ENCODE results near the gene SORBS1. TPM values are rescaled to one million over a fixed set of nuclear protein-coding genes. Genes with fewer than 3 reads are reported as not detected.

Gene SORBS1
- total and polyA plus RNA-seq, 4 donors = 33.2 to 71.3 (median 44.1) TPM

DNA sequence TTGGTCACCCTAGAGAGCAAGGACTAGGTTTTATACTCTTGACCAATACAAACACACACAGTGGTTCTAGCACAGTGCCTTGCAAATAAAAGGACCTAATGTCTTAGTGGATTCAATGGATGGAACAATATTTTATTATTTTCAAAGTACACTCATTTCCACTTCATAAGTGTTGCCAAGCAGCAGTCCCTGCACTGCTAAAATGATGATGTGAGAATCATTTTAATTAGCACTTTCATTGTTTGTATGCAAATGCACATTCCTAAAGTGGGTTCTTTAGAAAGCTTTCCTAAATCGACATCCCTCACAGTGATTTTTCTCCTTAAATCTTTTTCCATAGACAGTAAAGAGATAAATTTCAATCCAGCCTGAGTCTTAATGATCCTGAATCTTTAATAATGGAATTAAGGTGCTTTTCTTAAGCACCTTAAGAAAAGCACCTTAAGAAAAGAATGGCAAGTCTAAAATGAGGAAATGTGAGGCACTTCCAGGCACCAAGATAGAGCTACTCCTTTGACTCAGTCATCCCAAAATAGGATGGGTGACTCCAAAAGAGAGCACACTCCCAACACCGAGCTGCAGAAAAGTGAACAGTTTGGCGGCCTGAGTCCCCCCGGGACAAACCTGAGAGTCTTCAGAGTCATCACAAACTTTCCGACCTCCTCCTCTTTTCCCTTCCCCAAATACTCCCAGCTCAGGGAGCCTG, 84.5 kb downstream of the SORBS1 start:
- TF ChIP-seq JUND (IDR thresholded peaks at IDR 0.05) (no peak), FOXA1 (IDR thresholded peaks at IDR 0.05) (no peak), HNF4A (conservative IDR thresholded peaks at IDR 0.05) (no peak), RAD21 (IDR thresholded peaks at IDR 0.05) (no peak), NR2F2 (IDR thresholded peaks at IDR 0.05) (no peak), FOXA2 (IDR thresholded peaks at IDR 0.05) (no peak), YY1 (IDR thresholded peaks at IDR 0.05) (no peak), EGR1 (IDR thresholded peaks at IDR 0.05; ENCODE audit: low read depth in 2 of 2) (no peak), HNF4G (IDR thresholded peaks at IDR 0.05) (no peak), GABPA (IDR thresholded peaks at IDR 0.05 in 1 of 2, conservative IDR thresholded peaks at IDR 0.05 in 1 of 2) (no peak)
- TF ChIP-seq, protein P1, sequence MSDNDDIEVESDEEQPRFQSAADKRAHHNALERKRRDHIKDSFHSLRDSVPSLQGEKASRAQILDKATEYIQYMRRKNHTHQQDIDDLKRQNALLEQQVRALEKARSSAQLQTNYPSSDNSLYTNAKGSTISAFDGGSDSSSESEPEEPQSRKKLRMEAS (IDR thresholded peaks at IDR 0.05) = no peak
- TF ChIP-seq, protein P2, sequence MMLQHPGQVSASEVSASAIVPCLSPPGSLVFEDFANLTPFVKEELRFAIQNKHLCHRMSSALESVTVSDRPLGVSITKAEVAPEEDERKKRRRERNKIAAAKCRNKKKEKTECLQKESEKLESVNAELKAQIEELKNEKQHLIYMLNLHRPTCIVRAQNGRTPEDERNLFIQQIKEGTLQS (IDR thresholded peaks at IDR 0.05) = no peak
- H3K4me1 ChIP-seq (ENCODE audit: control insufficient read depth in 4 of 4, insufficient read depth in 4 of 4, low read length in 3 of 4) = peaks cover 14 to 88% (median 67%) of the 10 kb centered on the region in 4 donors

GRCh38 chr10:95475827-95476468, 85.2 kb downstream of the SORBS1 start:
- H3K36me3 ChIP-seq (ENCODE audit: control insufficient read depth in 4 of 4, insufficient read depth in 3 of 4, low read depth in 1 of 4, low read length in 3 of 4) = no peaks in the 10 kb centered on the region
- TF ChIP-seq YY1 (IDR thresholded peaks at IDR 0.05) (peak; percentile 89), NR2F2 (IDR thresholded peaks at IDR 0.05) (peak; percentile 57), GABPA (IDR thresholded peaks at IDR 0.05 in 1 of 2, conservative IDR thresholded peaks at IDR 0.05 in 1 of 2) (no peak), FOXA1 (IDR thresholded peaks at IDR 0.05) (peak; percentile 59), EGR1 (IDR thresholded peaks at IDR 0.05; ENCODE audit: low read depth in 2 of 2) (peak in 1 of 2 donors; percentile 58), HNF4A (conservative IDR thresholded peaks at IDR 0.05) (peak; percentile 97 to 98), TAF1 (conservative IDR thresholded peaks at IDR 0.05) (peak; percentile 22), FOXA2 (IDR thresholded peaks at IDR 0.05) (peak; percentile 70), SP1 (IDR thresholded peaks at IDR 0.05) (peak; percentile 98), JUND (IDR thresholded peaks at IDR 0.05) (peak; percentile 71 to 91), RAD21 (IDR thresholded peaks at IDR 0.05) (peak; percentile 65 to 72), CTCF (IDR thresholded peaks at IDR 0.05; ENCODE audit: low read depth, low read length, missing input control) (no peak), RXRA (IDR thresholded peaks at IDR 0.05) (peak; percentile 87 to 92), HNF4G (IDR thresholded peaks at IDR 0.05) (peak; percentile 98)
- TF ChIP-seq, protein P2 (IDR thresholded peaks at IDR 0.05) = peak; percentile 76
- TF ChIP-seq, protein P3, sequence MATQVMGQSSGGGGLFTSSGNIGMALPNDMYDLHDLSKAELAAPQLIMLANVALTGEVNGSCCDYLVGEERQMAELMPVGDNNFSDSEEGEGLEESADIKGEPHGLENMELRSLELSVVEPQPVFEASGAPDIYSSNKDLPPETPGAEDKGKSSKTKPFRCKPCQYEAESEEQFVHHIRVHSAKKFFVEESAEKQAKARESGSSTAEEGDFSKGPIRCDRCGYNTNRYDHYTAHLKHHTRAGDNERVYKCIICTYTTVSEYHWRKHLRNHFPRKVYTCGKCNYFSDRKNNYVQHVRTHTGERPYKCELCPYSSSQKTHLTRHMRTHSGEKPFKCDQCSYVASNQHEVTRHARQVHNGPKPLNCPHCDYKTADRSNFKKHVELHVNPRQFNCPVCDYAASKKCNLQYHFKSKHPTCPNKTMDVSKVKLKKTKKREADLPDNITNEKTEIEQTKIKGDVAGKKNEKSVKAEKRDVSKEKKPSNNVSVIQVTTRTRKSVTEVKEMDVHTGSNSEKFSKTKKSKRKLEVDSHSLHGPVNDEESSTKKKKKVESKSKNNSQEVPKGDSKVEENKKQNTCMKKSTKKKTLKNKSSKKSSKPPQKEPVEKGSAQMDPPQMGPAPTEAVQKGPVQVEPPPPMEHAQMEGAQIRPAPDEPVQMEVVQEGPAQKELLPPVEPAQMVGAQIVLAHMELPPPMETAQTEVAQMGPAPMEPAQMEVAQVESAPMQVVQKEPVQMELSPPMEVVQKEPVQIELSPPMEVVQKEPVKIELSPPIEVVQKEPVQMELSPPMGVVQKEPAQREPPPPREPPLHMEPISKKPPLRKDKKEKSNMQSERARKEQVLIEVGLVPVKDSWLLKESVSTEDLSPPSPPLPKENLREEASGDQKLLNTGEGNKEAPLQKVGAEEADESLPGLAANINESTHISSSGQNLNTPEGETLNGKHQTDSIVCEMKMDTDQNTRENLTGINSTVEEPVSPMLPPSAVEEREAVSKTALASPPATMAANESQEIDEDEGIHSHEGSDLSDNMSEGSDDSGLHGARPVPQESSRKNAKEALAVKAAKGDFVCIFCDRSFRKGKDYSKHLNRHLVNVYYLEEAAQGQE (IDR thresholded peaks at IDR 0.05) = peak; percentile 71
- TF ChIP-seq, protein P4, sequence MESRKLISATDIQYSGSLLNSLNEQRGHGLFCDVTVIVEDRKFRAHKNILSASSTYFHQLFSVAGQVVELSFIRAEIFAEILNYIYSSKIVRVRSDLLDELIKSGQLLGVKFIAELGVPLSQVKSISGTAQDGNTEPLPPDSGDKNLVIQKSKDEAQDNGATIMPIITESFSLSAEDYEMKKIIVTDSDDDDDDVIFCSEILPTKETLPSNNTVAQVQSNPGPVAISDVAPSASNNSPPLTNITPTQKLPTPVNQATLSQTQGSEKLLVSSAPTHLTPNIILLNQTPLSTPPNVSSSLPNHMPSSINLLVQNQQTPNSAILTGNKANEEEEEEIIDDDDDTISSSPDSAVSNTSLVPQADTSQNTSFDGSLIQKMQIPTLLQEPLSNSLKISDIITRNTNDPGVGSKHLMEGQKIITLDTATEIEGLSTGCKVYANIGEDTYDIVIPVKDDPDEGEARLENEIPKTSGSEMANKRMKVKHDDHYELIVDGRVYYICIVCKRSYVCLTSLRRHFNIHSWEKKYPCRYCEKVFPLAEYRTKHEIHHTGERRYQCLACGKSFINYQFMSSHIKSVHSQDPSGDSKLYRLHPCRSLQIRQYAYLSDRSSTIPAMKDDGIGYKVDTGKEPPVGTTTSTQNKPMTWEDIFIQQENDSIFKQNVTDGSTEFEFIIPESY (IDR thresholded peaks at IDR 0.05) = peak; percentile 90
- TF ChIP-seq, protein P1 (IDR thresholded peaks at IDR 0.05) = peak; percentile 87
- WGBS = 26% methylated on average over 8 of the region's 8 CpGs
- H3K4me3 ChIP-seq (ENCODE audit: low read depth in 1 of 3, low read length in 3 of 3) = no peak overlapping the region
- H3K27me3 ChIP-seq (ENCODE audit: control insufficient read depth in 4 of 4, insufficient read depth in 4 of 4, low read length in 3 of 4) = no peaks in the 10 kb centered on the region
- H3K9ac ChIP-seq (ENCODE audit: low read depth in 1 of 2, low read length in 2 of 2) = peak overlapping the region in 1 of 2 donors; percentile 69
- H3K4me1 ChIP-seq (ENCODE audit: control insufficient read depth in 4 of 4, insufficient read depth in 4 of 4, low read length in 3 of 4) = peaks cover 12 to 85% (median 62%) of the 10 kb centered on the region in 4 donors
- DNase-seq (ENCODE audit: low spot score) = peak; percentile 73
- H3K9me3 ChIP-seq (ENCODE audit: control insufficient read depth in 4 of 4, low read length in 3 of 4) = no peaks in the 10 kb centered on the region
- peak overlapping the region; percentile 70 to 86 for H3K27ac ChIP-seq (ENCODE audit: low read depth in 1 of 2, low read length in 2 of 2)

More for the DNA sequence above, 84.5 kb downstream of the SORBS1 start:
- Histone ChIP-seq H3K9me3 (ENCODE audit: control insufficient read depth in 4 of 4, low read length in 3 of 4) (no peaks in the 10 kb centered on the region), H3K9ac (ENCODE audit: low read depth in 1 of 2, low read length in 2 of 2) (peak overlapping the region in 1 of 2 donors; percentile 69), H3K27ac (ENCODE audit: low read depth in 1 of 2, low read length in 2 of 2) (peak overlapping the region; percentile 70 to 86), H3K27me3 (ENCODE audit: control insufficient read depth in 4 of 4, insufficient read depth in 4 of 4, low read length in 3 of 4) (no peaks in the 10 kb centered on the region), H3K4me3 (ENCODE audit: low read depth in 1 of 3, low read length in 3 of 3) (no peak overlapping the region), H3K36me3 (ENCODE audit: control insufficient read depth in 4 of 4, insufficient read depth in 3 of 4, low read depth in 1 of 4, low read length in 3 of 4) (no peaks in the 10 kb centered on the region)
- 79% methylated on average over 5 of the region's 5 CpGs for WGBS
- no peak for DNase-seq (ENCODE audit: low spot score)

All from liver (tissue), 9 donors.